Ishikawa (cell line): ENCODE results near the gene CYP3A4.

Source experiments
- TCF12 ChIP-seq: IDR thresholded peaks from 2 replicates; pipeline ENCODE4 v1.6.1; 2012; ENCODE audit warnings: low read depth
- TF ChIP-seq, protein P1 (sequence below): IDR thresholded peaks from 2 replicates; pipeline ENCODE4 v1.6.1; 2012; ENCODE audit warnings: low read depth, mild to moderate bottlenecking

DNA sequence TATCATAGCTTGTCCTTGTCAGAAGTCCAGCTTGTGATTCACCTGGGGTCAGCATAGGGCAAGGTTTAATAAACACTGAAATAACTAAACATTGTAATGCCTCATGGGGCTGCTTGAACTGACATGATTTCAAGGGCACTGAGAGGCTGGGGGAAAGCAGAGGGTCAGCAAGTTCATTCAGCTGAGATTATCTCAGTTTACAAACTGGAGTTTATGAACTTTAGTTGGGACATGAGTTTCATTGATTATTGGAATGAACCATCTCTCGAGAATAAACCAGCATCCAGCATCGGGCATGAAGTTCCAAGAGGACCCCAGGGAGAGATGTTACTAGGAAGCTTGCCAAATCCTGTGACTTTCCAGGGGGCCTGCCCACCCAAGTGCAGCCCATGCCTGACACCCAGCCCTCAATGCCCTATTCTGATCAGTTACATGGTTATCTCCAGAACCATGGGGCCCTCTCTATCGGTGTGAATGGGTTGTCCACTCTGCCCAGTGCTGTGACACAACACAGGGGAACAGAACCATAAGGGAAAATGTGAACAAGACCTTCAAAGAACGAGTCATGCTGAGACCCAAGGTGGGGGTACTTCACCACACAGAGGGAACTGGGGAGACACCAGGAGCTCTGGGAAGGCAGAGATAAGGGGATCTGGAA is 41.1 kb downstream of the CYP3A4 start:
- no peak for TF ChIP-seq TCF12
- TF ChIP-seq, protein P1, sequence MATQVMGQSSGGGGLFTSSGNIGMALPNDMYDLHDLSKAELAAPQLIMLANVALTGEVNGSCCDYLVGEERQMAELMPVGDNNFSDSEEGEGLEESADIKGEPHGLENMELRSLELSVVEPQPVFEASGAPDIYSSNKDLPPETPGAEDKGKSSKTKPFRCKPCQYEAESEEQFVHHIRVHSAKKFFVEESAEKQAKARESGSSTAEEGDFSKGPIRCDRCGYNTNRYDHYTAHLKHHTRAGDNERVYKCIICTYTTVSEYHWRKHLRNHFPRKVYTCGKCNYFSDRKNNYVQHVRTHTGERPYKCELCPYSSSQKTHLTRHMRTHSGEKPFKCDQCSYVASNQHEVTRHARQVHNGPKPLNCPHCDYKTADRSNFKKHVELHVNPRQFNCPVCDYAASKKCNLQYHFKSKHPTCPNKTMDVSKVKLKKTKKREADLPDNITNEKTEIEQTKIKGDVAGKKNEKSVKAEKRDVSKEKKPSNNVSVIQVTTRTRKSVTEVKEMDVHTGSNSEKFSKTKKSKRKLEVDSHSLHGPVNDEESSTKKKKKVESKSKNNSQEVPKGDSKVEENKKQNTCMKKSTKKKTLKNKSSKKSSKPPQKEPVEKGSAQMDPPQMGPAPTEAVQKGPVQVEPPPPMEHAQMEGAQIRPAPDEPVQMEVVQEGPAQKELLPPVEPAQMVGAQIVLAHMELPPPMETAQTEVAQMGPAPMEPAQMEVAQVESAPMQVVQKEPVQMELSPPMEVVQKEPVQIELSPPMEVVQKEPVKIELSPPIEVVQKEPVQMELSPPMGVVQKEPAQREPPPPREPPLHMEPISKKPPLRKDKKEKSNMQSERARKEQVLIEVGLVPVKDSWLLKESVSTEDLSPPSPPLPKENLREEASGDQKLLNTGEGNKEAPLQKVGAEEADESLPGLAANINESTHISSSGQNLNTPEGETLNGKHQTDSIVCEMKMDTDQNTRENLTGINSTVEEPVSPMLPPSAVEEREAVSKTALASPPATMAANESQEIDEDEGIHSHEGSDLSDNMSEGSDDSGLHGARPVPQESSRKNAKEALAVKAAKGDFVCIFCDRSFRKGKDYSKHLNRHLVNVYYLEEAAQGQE: no peak
